HTR-8/SVneo (cell line): Measurements from ENCODE around the gene MAP3K4.

Experiments
- DNase-seq: peaks from one replicate; pipeline ENCODE4 v3.0.0; 2011; ENCODE audit warnings: low spot score, mixed read lengths; ENCODE audit not compliant: insufficient read length
- FAIRE-seq: peaks from 2 replicates; lab custom pipeline; 2011; peaks lifted over from hg19 to GRCh38; lab: Jason Lieb, UNC

The MAP3K4 gene, protein sequence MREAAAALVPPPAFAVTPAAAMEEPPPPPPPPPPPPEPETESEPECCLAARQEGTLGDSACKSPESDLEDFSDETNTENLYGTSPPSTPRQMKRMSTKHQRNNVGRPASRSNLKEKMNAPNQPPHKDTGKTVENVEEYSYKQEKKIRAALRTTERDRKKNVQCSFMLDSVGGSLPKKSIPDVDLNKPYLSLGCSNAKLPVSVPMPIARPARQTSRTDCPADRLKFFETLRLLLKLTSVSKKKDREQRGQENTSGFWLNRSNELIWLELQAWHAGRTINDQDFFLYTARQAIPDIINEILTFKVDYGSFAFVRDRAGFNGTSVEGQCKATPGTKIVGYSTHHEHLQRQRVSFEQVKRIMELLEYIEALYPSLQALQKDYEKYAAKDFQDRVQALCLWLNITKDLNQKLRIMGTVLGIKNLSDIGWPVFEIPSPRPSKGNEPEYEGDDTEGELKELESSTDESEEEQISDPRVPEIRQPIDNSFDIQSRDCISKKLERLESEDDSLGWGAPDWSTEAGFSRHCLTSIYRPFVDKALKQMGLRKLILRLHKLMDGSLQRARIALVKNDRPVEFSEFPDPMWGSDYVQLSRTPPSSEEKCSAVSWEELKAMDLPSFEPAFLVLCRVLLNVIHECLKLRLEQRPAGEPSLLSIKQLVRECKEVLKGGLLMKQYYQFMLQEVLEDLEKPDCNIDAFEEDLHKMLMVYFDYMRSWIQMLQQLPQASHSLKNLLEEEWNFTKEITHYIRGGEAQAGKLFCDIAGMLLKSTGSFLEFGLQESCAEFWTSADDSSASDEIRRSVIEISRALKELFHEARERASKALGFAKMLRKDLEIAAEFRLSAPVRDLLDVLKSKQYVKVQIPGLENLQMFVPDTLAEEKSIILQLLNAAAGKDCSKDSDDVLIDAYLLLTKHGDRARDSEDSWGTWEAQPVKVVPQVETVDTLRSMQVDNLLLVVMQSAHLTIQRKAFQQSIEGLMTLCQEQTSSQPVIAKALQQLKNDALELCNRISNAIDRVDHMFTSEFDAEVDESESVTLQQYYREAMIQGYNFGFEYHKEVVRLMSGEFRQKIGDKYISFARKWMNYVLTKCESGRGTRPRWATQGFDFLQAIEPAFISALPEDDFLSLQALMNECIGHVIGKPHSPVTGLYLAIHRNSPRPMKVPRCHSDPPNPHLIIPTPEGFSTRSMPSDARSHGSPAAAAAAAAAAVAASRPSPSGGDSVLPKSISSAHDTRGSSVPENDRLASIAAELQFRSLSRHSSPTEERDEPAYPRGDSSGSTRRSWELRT (N-terminal part only)

GRCh38 chr6:160991406-160992060 lies at the start of gene MAP3K4:
Gene MAP3K4 (plus strand): TSS chr6:160991769. CDS start chr6:160991932, 163 bp downstream.
- FAIRE-seq (no peak), DNase-seq (peak; percentile 54)

- DNase-seq (no peak), FAIRE-seq (no peak)
Observed at GRCh38 chr6:160943997-160944396, 47.6 kb upstream of the MAP3K4 start.

DNA sequence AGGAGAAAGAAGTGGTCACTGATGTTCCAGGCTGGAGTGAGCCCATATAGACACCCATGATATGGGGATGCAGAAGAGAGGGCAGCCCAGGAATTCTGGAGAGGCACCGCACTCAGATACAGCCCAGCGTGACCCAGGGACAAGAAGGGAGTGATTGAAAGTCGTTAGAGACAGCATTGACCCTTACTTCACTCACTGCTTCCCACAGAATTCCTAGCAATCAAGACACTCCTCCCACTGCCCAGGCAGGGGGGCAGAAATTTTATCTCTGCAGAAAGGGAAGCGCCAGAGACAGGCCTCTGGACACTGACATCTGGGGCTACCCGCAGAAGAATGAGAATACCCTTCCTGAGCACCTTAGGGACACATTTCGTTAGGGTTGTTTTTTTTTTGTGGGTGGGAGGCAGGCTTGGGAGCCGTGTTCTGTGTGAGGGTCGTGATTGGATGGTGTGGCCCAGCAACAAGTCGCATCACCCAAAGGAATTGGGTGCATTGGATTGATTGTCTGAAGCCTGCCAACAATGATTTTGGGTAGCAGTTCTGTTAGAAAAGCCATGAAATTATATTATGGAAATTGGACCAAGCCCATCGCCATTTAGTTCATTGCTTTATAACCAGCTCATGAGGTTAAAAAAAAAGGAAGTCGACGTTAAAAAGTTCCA lies 45.9 kb upstream of the MAP3K4 start:
- no peak for FAIRE-seq

GRCh38 chr6:160949531-160949930 lies 42.0 kb upstream of the MAP3K4 start:
- DNase-seq (no peak), FAIRE-seq (no peak)

More for the DNA sequence above, 45.9 kb upstream of the MAP3K4 start:
- no peak for DNase-seq

- DNase-seq (no peak), FAIRE-seq (no peak)
Observed at GRCh38 chr6:160950507-160950906, 41.1 kb upstream of the MAP3K4 start.

GRCh38 chr6:160951187-160952030 lies 40.2 kb upstream of the MAP3K4 start:
- no peak for FAIRE-seq
- DNase-seq = no peak

- no peak for DNase-seq
- no peak for FAIRE-seq
Observed at GRCh38 chr6:160952633-160953281, 38.8 kb upstream of the MAP3K4 start.

- no peak for FAIRE-seq
- DNase-seq = no peak
Observed at GRCh38 chr6:160955508-160956295, 35.9 kb upstream of the MAP3K4 start.

DNA sequence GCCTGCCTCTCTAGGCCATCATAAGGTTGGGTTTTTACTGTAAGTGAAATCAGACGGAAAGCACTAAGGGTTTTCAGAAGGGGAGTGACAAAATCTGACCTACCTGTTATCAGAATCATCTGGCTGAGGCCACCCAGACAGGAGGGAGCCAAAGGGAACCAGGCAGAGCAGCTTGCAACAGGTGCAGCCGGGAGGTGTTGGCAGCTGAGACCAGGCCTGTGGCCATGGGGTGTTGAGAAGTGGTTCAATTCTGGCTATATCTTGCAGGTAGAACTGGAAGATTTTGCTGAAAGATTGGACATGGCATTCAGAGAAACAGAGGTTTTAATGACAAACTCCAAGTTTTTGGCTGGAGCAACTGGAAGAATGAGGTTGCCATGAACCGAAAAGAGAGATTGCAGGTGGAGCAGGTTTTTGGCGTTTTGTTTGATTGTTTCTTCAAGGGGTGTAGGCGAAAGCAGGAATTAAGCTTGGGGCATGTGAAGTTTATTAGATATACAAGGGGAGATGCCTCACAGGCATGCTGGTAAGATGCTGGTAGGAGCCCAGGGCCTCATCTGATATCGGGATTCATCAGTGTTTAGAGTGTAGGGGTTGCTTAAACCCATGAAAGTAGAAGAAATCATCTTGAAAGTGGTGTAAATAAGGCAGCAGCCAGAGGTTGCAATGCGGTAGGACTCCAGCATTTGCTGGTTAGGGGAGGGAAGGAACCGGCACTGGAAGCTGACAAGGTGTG lies 35.1 kb upstream of the MAP3K4 start:
- DNase-seq (no peak), FAIRE-seq (no peak)

GRCh38 chr6:160959726-160960435 lies 31.7 kb upstream of the MAP3K4 start:
- FAIRE-seq (no peak), DNase-seq (no peak)

- FAIRE-seq = no peak
- DNase-seq = no peak
Observed at GRCh38 chr6:160960839-160961238, 30.7 kb upstream of the MAP3K4 start.

DNA sequence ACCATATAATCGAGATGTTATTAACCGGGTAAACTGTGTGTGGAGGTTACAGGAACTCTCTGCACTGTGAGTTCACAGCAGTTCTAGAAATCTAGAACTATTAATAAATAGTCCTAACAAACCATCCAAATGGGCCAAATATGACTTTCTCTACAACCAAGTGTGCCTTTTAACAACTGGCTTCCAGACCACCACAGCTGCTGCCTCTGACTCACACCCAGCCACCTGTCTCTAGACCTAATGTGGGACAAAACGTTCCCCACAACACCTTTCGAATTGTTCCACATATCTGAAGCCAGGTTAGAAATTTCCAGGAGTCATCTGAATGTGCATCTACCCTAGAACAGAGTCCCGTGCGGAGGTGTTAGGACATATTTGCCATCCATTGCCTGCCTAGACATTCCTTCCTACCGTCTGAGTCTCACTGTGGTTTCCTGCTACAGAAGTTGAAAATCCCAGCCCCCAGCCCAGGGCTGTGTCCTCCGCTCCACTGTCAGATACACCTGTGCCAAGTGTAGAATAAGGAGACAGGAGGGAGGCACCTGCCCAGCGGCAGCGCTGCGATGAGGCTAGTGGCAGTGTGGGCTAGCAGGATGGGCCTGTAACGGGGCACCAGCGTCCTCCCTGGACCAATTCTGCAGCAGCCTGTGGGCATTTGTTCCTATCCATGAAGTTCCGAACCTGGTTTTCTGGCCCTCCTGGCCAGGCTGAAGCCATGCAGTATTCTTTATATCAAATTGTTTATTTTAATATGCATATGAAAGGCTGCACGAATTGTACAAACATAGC lies 28.5 kb upstream of the MAP3K4 start:
- DNase-seq (no peak), FAIRE-seq (no peak)

- FAIRE-seq (no peak), DNase-seq (no peak)
Observed at GRCh38 chr6:160963651-160964050, 27.9 kb upstream of the MAP3K4 start.

- FAIRE-seq (no peak), DNase-seq (no peak)
Observed at GRCh38 chr6:160965893-160966292, 25.7 kb upstream of the MAP3K4 start.
